ENCODE data around the gene NCEH1. TPM values are rescaled to one million over a fixed set of nuclear protein-coding genes. Genes with fewer than 3 reads are reported as not detected.

Gene NCEH1
- total and polyA plus RNA-seq, 5 donors = 13.0 to 39.4 (median 27.0) TPM

GRCh38 chr3:172658344-172659245 lies 52.3 kb downstream of the NCEH1 start:
- H3K27ac ChIP-seq (ENCODE audit: low read length) = no peak overlapping the region
- WGBS = 59% methylated on average over 6 of the region's 6 CpGs

DNA sequence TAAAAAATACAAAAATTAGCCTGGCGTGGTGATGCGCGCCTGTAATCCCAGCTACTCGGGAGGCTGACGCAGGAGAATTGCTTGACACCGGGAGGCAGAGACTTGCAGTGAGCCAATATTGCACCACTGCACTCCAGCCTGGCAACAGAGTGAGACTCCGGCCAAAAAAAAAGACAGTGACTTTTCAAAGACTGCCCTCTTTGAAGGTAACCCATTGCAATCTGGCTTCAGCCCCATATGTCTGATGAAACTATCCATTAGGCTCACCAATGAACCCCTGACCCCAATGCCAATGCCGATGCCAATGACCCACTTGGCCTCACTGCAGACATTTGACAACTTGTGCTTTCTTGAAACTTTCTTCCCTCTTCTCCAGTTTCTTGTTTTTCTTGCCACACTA lies 54.3 kb downstream of the NCEH1 start:
- H3K4me1 ChIP-seq (ENCODE audit: control insufficient read depth, insufficient read depth, low read length) = peaks cover 2% of the 10 kb centered on the region
- no peaks in the 10 kb centered on the region for H3K9me3 ChIP-seq (ENCODE audit: control insufficient read depth, low read length)
- 89% methylated on average over 8 of the region's 8 CpGs for WGBS
- DNase-seq (no peak), ATAC-seq (no peak)
- H3K27me3 ChIP-seq (ENCODE audit: control insufficient read depth, insufficient read depth) = no peaks in the 10 kb centered on the region
- intact Hi-C loops (cut with DNase I) = loop anchor here in 1 of 4 donors (10.0 kb wide), 1 partner anchor 172 kb away; no protein-coding TSS in a partner anchor
- H3K4me3 ChIP-seq (ENCODE audit: low read length) = no peak overlapping the region
- H3K27ac ChIP-seq (ENCODE audit: low read length) = no peak overlapping the region

More at GRCh38 chr3:172658344-172659245, 52.3 kb downstream of the NCEH1 start:
- Histone ChIP-seq H3K4me3 (ENCODE audit: low read length) (no peak overlapping the region), H3K4me1 (ENCODE audit: control insufficient read depth, insufficient read depth, low read length) (peaks cover 2% of the 10 kb centered on the region), H3K9me3 (ENCODE audit: control insufficient read depth, low read length) (no peaks in the 10 kb centered on the region), H3K27me3 (ENCODE audit: control insufficient read depth, insufficient read depth) (no peaks in the 10 kb centered on the region)
- DNase-seq (no peak), ATAC-seq (peak in 1 of 2 donors; percentile 82)
- intact Hi-C loops (cut with DNase I) = loop anchor here in 1 of 4 donors (10.0 kb wide), 1 partner anchor 174 kb away; no protein-coding TSS in a partner anchor

DNA sequence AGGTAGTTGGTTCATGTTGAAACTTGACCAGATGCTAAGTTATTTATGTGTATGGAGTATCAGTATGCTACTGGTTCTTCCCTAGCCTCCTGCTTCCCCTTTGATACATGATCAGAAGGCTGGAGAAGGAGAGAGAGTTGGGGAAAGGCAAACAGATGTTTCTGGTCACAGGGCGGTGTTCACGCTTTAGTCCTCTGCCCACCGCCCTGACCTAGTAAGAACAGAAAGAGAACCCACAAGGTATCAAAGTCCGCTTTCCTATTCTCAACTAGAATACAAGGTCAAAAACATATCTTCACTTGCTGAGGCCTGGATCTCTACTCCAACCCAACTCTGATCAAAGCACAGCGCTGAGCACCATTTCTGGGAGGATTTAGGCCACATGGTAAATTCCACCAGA lies 55.5 kb downstream of the NCEH1 start:
- H3K9me3 ChIP-seq (ENCODE audit: control insufficient read depth, low read length) = no peaks in the 10 kb centered on the region
- H3K27ac ChIP-seq (ENCODE audit: low read length) = no peak overlapping the region
- ATAC-seq (no peak), DNase-seq (no peak)
- WGBS = 99% methylated on average over 5 of the region's 5 CpGs
- H3K4me1 ChIP-seq (ENCODE audit: control insufficient read depth, insufficient read depth, low read length) = peaks cover 2% of the 10 kb centered on the region
- no peaks in the 10 kb centered on the region for H3K27me3 ChIP-seq (ENCODE audit: control insufficient read depth, insufficient read depth)
- H3K4me3 ChIP-seq (ENCODE audit: low read length) = no peak overlapping the region
- intact Hi-C loops (cut with DNase I) = loop anchor here in 1 of 4 donors (10.0 kb wide), 1 partner anchor 171 kb away; no protein-coding TSS in a partner anchor

GRCh38 chr3:172654470-172654869 lies 56.4 kb downstream of the NCEH1 start:
- Histone ChIP-seq H3K4me1 (ENCODE audit: control insufficient read depth, insufficient read depth, low read length) (peaks cover 3% of the 10 kb centered on the region), H3K4me3 (ENCODE audit: low read length) (no peak overlapping the region), H3K27ac (ENCODE audit: low read length) (no peak overlapping the region), H3K9me3 (ENCODE audit: control insufficient read depth, low read length) (no peaks in the 10 kb centered on the region), H3K27me3 (ENCODE audit: control insufficient read depth, insufficient read depth) (no peaks in the 10 kb centered on the region)
- 92% methylated on average over 5 of the region's 5 CpGs for WGBS
- intact Hi-C loops (cut with DNase I) = loop anchor here in 1 of 4 donors (10.0 kb wide), 1 partner anchor 170 kb away; no protein-coding TSS in a partner anchor
- DNase-seq (no peak), ATAC-seq (no peak)

- Histone ChIP-seq H3K9me3 (ENCODE audit: control insufficient read depth, low read length) (no peaks in the 10 kb centered on the region), H3K4me3 (ENCODE audit: low read length) (no peak overlapping the region), H3K27me3 (ENCODE audit: control insufficient read depth, insufficient read depth) (no peaks in the 10 kb centered on the region), H3K27ac (ENCODE audit: low read length) (no peak overlapping the region), H3K4me1 (ENCODE audit: control insufficient read depth, insufficient read depth, low read length) (peaks cover 2% of the 10 kb centered on the region)
- DNase-seq (no peak), ATAC-seq (no peak)
- 94% methylated on average over 2 of the region's 2 CpGs for WGBS
- intact Hi-C loops (cut with DNase I) = loop anchor here in 1 of 4 donors (10.0 kb wide), 1 partner anchor 168 kb away; no protein-coding TSS in a partner anchor
Measured at GRCh38 chr3:172653004-172653572, 57.8 kb downstream of the NCEH1 start.

- H3K9me3 ChIP-seq (ENCODE audit: control insufficient read depth, low read length) = no peaks in the 10 kb centered on the region
- intact Hi-C loops (cut with DNase I) = loop anchor here in 1 of 4 donors (10.0 kb wide), 1 partner anchor 167 kb away; no protein-coding TSS in a partner anchor
- H3K4me1 ChIP-seq (ENCODE audit: control insufficient read depth, insufficient read depth, low read length) = peaks cover 2% of the 10 kb centered on the region
- H3K27me3 ChIP-seq (ENCODE audit: control insufficient read depth, insufficient read depth) = no peaks in the 10 kb centered on the region
- H3K27ac ChIP-seq (ENCODE audit: low read length) = no peak overlapping the region
- ATAC-seq (no peak), DNase-seq (no peak)
- 28% methylated on average over 1 of the region's 1 CpG for WGBS
- H3K4me3 ChIP-seq (ENCODE audit: low read length) = no peak overlapping the region
Measured at GRCh38 chr3:172651936-172652625, 58.8 kb downstream of the NCEH1 start.

DNA sequence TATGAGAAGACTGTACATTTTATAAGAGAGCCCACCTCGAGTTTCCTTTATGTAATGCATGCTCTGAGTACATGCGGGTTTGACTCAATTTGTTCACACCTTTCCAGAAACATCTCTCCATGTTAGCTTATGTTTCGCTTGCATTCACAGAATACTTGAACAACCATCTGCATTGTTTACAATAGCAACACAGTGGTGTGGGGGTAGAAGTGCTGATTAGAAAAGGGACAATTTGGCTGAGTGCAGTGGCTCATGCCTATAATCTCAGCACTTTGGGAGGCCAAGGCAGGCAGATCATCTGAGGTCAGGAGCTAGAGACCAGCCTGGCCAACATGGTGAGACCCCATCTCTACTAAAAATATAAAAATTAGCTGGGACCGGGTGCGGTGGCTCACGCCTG lies 60.9 kb downstream of the NCEH1 start:
- DNase-seq = no peak
- intact Hi-C loops (cut with DNase I) = loop anchor here in 1 of 4 donors (10.0 kb wide), 1 partner anchor 165 kb away; no protein-coding TSS in a partner anchor
- no peak overlapping the region for H3K27ac ChIP-seq (ENCODE audit: low read length)
- no peaks in the 10 kb centered on the region for H3K27me3 ChIP-seq (ENCODE audit: control insufficient read depth, insufficient read depth)
- no peak overlapping the region for H3K4me3 ChIP-seq (ENCODE audit: low read length)
- peaks cover 4% of the 10 kb centered on the region for H3K4me1 ChIP-seq (ENCODE audit: control insufficient read depth, insufficient read depth, low read length)
- ATAC-seq = no peak
- H3K9me3 ChIP-seq (ENCODE audit: control insufficient read depth, low read length) = no peaks in the 10 kb centered on the region
- WGBS = 95% methylated on average over 6 of the region's 6 CpGs

DNA sequence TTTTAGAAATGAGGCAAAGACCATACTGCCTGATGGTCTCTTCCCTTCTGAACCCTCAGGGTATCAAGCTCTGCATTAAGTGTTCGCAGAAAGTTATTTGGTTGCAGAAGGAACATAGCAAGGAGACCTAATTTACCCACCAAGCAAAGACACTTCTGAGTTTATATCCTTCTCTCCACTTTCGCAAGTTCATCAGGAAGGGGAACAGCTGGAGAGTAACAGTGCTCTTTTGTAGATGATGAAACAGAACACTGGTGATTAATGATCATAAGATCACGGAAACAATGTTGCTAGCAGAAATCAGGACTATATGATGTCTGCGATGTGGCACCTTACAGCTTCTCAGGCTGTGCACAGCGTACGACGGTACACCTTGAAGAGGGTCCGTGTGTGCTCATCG lies 62.1 kb downstream of the NCEH1 start:
- Histone ChIP-seq H3K9me3 (ENCODE audit: control insufficient read depth, low read length) (no peaks in the 10 kb centered on the region), H3K27me3 (ENCODE audit: control insufficient read depth, insufficient read depth) (no peaks in the 10 kb centered on the region), H3K4me3 (ENCODE audit: low read length) (no peak overlapping the region), H3K27ac (ENCODE audit: low read length) (no peak overlapping the region), H3K4me1 (ENCODE audit: control insufficient read depth, insufficient read depth, low read length) (peaks cover 4% of the 10 kb centered on the region)
- intact Hi-C loops (cut with DNase I) = no loop called here
- DNase-seq (no peak), ATAC-seq (no peak)
- WGBS = 80% methylated on average over 9 of the region's 9 CpGs

GRCh38 chr3:172647823-172648222 lies 63.0 kb downstream of the NCEH1 start:
- no peak overlapping the region for H3K27ac ChIP-seq (ENCODE audit: low read length)
- peak in 1 of 2 donors; percentile 40 for ATAC-seq
- WGBS = 93% methylated on average over 14 of the region's 14 CpGs

DNA sequence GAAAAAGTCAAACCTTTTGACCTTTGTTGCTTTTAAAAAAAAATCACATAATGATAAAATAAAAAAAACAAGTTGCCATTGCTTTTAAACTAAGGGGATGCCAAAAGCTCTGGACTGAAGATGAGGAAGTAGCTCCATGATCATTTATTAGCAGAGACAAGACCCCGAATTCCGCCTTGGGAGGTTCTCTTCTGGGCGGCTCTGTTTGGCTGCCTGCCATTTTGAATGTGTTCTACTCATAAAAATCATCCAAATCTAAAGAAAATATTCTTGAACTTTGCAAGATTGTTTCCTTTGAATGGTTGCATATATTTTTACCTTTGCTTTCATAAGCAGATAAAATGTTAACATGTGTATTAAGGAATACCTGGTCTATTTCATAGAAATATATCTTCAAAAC lies 63.8 kb downstream of the NCEH1 start:
- Histone ChIP-seq H3K9me3 (ENCODE audit: control insufficient read depth, low read length) (no peaks in the 10 kb centered on the region), H3K4me1 (ENCODE audit: control insufficient read depth, insufficient read depth, low read length) (peaks cover 4% of the 10 kb centered on the region), H3K27ac (ENCODE audit: low read length) (no peak overlapping the region), H3K4me3 (ENCODE audit: low read length) (no peak overlapping the region), H3K27me3 (ENCODE audit: control insufficient read depth, insufficient read depth) (no peaks in the 10 kb centered on the region)
- no peak for DNase-seq
- WGBS = 72% methylated on average over 3 of the region's 3 CpGs
- ATAC-seq = no peak
- intact Hi-C loops (cut with DNase I) = no loop called here

More at GRCh38 chr3:172647823-172648222, 63.0 kb downstream of the NCEH1 start:
- DNase-seq = no peak
- Histone ChIP-seq H3K4me3 (ENCODE audit: low read length) (no peak overlapping the region), H3K9me3 (ENCODE audit: control insufficient read depth, low read length) (no peaks in the 10 kb centered on the region), H3K27me3 (ENCODE audit: control insufficient read depth, insufficient read depth) (no peaks in the 10 kb centered on the region), H3K4me1 (ENCODE audit: control insufficient read depth, insufficient read depth, low read length) (peaks cover 4% of the 10 kb centered on the region)
- intact Hi-C loops (cut with DNase I) = no loop called here
